ENCODE results near the gene BCL2L1.

Gene BCL2L1

GRCh38 chr20:31691646-31692275 lies 30.9 kb downstream of the BCL2L1 start:
- DNase-seq (ENCODE audit: low spot score): no peak

- no peak for DNase-seq (ENCODE audit: low spot score)
Observed at GRCh38 chr20:31690124-31690666, 32.5 kb downstream of the BCL2L1 start.

- DNase-seq (ENCODE audit: low spot score): no peak
Observed at GRCh38 chr20:31689141-31689540, 33.5 kb downstream of the BCL2L1 start.

- DNase-seq (ENCODE audit: low spot score): no peak
Observed at GRCh38 chr20:31687777-31688176, 34.9 kb downstream of the BCL2L1 start.

- DNase-seq (ENCODE audit: low spot score): no peak
Observed at GRCh38 chr20:31685853-31686643, 36.6 kb downstream of the BCL2L1 start.

- no peak for DNase-seq (ENCODE audit: low spot score)
Observed at GRCh38 chr20:31684153-31685015, 38.3 kb downstream of the BCL2L1 start.

GRCh38 chr20:31682927-31683326 lies 39.7 kb downstream of the BCL2L1 start:
- DNase-seq (ENCODE audit: low spot score): no peak

- DNase-seq (ENCODE audit: low spot score): no peak
Observed at GRCh38 chr20:31682352-31682751, 40.3 kb downstream of the BCL2L1 start.

- DNase-seq (ENCODE audit: low spot score): no peak
Observed at GRCh38 chr20:31681769-31682168, 40.9 kb downstream of the BCL2L1 start.

GRCh38 chr20:31681128-31681727 lies 41.4 kb downstream of the BCL2L1 start:
- DNase-seq (ENCODE audit: low spot score): no peak

- DNase-seq (ENCODE audit: low spot score): no peak
Observed at GRCh38 chr20:31680286-31681127, 42.2 kb downstream of the BCL2L1 start.

GRCh38 chr20:31679357-31680285 lies 43.0 kb downstream of the BCL2L1 start:
- no peak for DNase-seq (ENCODE audit: low spot score)

GRCh38 chr20:31678389-31679356 lies 44.0 kb downstream of the BCL2L1 start:
- DNase-seq (ENCODE audit: low spot score): peak; percentile 62

GRCh38 chr20:31677553-31678260 lies 45.0 kb downstream of the BCL2L1 start:
- DNase-seq (ENCODE audit: low spot score): no peak

GRCh38 chr20:31676609-31676989 lies 46.1 kb downstream of the BCL2L1 start:
- DNase-seq (ENCODE audit: low spot score): no peak

- no peak for DNase-seq (ENCODE audit: low spot score)
Observed at GRCh38 chr20:31675828-31676608, 46.6 kb downstream of the BCL2L1 start.
